Transverse colon (tissue), 4 donors: Measurements from ENCODE around the gene SHB.
A peak's percentile ranks its signal among the peaks of the same experiment; 100 is the strongest.

ENCODE experiments used
- CTCF ChIP-seq, 5 experiments: fragments of 200-600 bp in 3 of 5; fragments of 450-650 bp in 2 of 5; sonication (generic) in 3 of 5; IDR thresholded peaks; 1 replicate in 2 of 5; 2 replicates in 3 of 5; pipeline ENCODE4 v1.5.1; 2016 to 2017; ENCODE audit warnings: antibody characterized with exemption in 5 of 5, inconsistent platforms in 3 of 5, mild to moderate bottlenecking in 2 of 5, moderate library complexity in 1 of 5
- POLR2A ChIP-seq: fragments of 450-650 bp; IDR thresholded peaks from one replicate; pipeline ENCODE4 v1.6.1; 2016; ENCODE audit warnings: antibody characterized with exemption, mild to moderate bottlenecking, moderate library complexity
- POLR2AphosphoS5 ChIP-seq, 3 donors: sonication (generic); formaldehyde crosslinking; IDR thresholded peaks; one replicate each; pipeline ENCODE4 v1.6.1; 2016; ENCODE audit warnings: antibody characterized with exemption in 3 of 3

- TF ChIP-seq POLR2AphosphoS5 (IDR thresholded peaks at IDR 0.05) (no peak), POLR2A (no peak), CTCF (IDR thresholded peaks at IDR 0.05) (peak in 3 of 5 experiments; percentile 1 to 11 (median 4))
These were observed 164.4 kb downstream of the SHB start for GRCh38 chr9:37904445-37905130.
